Measurements from ENCODE around the gene GNAS.
"Not testable (repeated sequence)": the region's sequence is repeated elsewhere in the genome, so short reads cannot be mapped to it uniquely, and the experiment has no call there.

Gene GNAS

DNA sequence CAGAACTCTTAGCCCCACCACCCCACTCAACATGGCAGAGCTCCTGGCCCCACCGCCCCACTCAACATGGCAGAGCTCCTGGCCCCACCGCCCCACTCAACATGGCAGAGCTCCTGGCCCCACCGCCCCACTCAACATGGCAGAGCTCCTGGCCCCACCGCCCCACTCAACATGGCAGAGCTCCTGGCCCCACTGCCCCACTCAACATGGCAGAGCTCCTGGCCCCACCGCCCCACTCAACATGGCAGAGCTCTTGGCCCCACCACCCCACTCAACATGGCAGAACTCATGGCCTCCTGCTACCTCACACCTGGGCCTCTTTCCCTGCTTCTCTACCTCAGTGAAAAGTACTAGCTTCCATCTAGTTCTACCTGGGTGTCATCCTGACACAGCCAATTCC, 23.7 kb upstream of the GNAS start:
- DNase-seq, result not testable (repeated sequence)

DNA sequence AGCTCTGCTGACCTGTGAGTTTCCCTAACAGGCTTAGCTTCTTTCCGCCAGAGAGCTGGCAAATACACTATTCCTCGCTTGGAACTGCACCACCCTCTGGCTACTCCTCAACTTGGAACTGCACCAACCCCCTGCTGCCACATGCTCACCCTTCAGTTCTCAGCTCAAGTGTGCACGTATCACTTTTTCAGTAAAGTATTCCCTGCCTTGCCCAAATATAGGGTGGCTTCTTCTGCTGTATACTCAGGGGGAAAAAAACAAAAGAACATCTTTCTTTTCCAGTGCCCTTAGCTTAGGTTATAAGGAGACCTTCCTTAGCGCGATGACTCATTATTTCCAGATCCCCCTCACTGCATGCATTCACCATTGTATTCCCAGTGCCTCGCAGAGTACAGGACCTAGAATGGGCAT, 23.0 kb upstream of the GNAS start:
- no peak for DNase-seq

DNA sequence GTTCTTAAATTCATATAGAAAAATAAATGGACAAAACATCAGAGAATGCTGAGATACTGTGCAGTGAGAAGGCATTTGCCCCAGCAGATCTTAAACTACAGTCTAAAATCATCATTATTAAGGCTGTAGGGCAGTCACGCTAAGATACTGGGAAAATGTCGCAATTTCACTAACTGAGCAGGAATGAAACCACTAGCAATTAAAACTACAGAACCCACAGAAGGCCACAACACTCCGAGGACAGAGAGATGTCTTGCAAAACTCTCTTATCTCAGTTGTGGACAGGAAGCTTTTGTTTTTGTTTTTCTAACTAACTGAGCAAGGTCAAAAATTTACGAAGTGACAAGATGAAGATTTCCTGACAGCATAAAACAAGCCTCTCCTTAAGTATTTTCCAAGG, 20.1 kb upstream of the GNAS start:
- DNase-seq, result no peak

GRCh38 chr20:58833921-58834320, 18.6 kb upstream of the GNAS start:
- no peak for DNase-seq

DNA sequence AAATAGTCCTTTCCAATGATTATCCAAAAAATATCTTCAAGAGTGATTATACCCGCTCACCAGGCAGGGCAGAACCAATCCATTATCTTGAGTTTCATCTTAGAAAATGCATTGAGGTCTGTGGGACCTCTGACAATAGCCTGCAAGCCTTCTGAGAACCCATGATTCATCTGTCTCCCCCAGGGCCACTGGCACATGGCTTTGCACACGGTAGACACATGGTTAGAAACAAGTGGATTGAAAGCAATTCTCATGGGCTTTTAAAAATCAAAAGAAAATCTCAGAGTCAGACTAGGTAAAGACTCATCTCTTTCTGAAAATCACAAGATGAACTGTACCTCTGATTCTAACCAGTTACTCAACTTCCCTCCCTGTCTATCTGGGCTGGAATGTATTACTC, 17.3 kb upstream of the GNAS start:
- no peak for DNase-seq

- DNase-seq, result no peak
These were observed 15.8 kb upstream of the GNAS start for GRCh38 chr20:58836616-58837204.

DNA sequence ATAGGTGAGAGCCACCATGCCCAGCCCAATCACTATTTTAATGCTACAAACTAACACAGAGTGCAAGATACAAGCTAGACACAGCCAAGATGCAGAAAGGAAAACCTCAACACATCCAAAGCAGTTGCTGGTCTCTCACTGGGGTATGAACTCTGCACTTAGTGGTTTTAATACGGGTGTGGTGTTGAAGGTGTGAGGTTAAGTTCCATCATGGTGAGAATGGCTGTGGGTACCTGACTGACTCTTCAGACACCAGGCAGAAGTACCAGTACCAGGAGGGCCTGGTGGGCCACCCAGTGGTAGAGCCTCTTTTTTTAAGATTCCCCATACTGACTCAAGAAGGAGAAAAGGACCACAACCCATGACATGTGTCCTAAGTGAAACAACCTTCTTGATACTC, 14.8 kb upstream of the GNAS start:
- DNase-seq, result no peak

GRCh38 chr20:58838174-58838573, 14.3 kb upstream of the GNAS start:
- no peak for DNase-seq

GRCh38 chr20:58839474-58839874, 13.0 kb upstream of the GNAS start:
- no peak for DNase-seq

GRCh38 chr20:58839991-58840747, 12.3 kb upstream of the GNAS start:
- no peak for DNase-seq

- DNase-seq, result no peak
These were observed 11.5 kb upstream of the GNAS start for GRCh38 chr20:58840816-58841538.

GRCh38 chr20:58841539-58842264, 10.8 kb upstream of the GNAS start:
- no peak for DNase-seq

DNA sequence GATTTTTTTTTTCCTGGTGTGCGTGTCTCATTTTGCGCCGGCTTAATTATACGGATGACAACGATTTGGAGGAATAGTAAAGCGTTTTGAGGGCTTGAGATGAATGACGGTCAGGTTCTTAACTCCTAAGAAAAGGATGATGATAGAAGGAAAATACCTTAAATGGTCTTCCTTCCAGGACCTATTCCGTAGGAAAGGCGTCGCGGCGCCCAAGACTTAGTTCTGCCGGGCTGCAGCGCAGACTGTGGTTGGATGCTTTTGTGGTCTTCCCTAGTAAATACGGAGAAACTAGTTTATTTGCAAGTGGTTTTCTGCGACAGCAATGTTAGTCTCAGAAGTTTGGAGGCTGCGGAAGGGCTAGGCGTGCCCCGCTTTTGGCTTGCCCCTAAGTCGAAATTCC, 10.2 kb upstream of the GNAS start:
- no peak for DNase-seq

- no peak for DNase-seq
These were observed 9.4 kb upstream of the GNAS start for GRCh38 chr20:58843128-58843556.

DNA sequence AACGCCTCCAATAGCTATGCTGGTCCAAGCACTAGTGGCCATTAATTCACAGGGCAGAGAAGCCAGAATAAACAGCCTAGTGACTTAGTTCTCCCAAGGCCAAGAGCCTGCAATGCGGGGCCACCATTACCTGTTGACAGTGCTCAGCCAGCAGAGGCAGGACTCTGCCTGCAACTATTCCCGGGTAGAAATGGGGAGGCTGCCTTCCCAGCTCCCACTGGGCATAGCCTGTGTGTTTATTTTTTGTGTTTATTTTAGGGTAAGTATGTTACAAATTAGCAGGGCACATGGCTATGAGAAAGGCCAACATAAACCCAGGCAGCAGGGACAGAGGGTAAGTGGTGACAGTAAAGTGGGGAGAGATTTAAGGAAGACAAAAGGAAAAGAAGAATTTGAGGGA, 6.8 kb upstream of the GNAS start:
- DNase-seq, result no peak

DNA sequence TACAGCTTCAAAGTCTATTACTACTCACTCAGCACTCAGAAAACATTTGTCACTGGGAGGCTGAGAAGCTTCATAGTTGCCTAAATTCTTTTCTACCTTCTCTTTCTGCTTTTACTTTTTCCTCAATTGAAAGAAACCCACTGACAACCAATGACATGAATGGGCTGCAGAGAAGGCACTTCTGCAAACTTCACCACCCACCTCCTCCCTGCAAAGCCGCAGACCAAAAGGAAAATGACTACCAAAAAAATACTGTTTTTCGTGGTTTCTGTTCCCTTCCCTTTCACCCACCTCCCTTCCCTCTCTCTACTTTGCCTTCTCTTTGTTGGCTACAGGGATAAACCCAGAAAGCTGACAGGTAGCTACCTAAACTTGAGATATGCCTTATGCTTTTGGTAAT, 5.1 kb upstream of the GNAS start:
- DNase-seq, result no peak

DNA sequence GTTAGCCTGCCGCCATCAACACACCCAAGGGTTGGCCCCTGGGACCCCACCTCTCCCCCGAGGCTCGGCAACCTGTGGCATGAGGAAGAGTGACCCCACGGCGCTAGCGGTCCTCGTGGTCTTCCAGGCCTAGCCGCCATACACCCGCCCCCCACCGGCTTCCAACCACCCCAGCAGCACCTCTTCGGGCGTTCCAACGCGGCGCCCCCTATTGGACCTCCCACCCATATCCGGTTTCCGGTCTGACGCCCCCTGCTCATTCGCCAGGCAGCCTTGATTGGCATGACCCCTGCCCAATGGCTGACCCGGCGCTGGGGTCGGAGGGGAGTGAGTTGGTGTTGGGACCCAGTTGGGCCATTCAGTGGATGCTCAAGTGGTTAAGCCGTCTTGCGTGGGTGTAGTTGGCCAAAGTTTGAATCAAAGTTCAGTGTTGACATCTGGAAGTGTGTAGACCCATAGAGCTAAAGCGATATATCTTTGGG, 1.8 kb upstream of the GNAS start, which contains the start of gene GNAS-AS1:
TSS of gene GNAS-AS1 (minus strand) at position 210 of the 482 bp plus-strand sequence.
- no peak for DNase-seq

DNA sequence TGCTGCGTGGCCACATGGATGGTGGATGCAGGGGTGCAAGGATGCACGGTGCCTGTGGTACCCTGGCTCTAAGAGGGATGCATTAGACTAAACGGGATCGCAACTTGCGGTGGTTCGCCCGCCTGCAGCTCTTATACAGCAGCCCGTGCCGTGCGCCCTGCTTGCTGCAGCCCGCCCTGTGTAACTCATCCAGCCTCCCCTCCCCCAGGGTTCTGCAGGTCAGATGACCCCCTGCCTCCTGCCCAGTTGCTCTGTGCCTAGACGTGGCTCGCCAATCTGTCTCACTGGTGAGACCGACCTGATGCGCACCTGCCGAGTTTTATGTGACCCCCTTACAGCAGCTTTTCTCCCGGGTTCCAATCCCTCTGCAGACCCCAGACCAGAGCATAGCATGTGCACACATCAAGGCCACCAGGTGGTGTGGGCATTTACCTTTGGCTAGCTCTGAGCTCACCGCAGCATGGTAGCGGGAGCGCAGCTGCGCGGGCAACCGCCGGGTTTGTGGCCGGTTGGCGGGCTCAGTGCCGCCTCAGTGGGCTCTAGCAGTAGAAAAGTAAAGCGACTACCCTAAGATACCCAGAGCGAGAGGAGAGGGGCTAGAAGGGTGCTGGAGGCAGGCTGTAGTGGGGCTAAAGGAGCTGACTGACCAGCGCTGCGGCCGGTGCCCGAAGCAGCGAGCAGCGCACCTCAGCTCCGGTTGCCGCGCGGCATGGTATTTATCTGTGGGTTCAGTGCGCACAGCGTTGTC, 1.1 kb upstream of the GNAS start:
- DNase-seq, result no peak

DNA sequence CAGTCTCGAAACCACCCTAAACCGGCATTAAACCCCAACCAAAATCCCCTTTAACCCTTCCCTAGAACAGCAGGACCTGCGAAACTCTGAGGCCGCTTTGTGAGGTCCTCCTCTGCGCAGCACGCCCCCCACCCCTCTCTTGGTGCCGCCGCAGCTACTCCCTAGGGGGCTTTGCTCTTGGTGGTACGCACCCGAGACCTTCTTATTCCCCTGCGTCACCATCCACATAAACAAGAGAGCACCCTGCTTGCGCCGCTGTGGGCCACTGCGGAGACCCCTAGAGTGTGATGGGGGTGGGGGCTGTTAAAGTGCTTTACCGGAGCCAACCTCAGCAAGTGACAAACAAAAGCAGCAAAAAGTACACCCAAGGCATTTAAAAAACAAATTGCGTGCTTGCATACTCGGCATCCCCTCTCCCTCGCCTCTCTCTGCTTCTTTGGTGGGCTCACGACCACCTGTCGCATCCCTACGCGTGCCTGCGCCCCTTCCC, 502 bp upstream of the GNAS start:
- DNase-seq, result no peak

GRCh38 chr20:58853466-58853865, 950 bp downstream of the GNAS start:
- no peak for DNase-seq

DNA sequence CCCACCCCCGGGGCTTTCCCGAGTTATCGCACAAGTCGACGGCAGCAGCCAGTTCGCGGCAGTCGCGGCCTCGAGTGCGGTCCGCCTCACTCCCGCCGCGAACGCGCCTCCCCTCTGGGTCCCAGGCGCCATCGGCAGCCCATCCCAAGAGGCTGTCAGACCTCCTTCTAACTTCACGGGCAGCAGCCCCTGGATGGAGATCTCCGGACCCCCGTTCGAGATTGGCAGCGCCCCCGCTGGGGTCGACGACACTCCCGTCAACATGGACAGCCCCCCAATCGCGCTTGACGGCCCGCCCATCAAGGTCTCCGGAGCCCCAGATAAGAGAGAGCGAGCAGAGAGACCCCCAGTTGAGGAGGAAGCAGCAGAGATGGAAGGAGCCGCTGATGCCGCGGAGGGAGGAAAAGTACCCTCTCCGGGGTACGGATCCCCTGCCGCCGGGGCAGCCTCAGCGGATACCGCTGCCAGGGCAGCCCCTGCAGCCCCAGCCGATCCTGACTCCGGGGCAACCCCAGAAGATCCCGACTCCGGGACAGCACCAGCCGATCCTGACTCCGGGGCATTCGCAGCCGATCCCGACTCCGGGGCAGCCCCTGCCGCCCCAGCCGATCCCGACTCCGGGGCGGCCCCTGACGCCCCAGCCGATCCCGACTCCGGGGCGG, 1.6 kb downstream of the GNAS start:
- no peak for DNase-seq
